Astrocyte of the spinal cord (primary cell): Measurements from ENCODE around the gene SPINDOC.

Experiments
- DNase-seq: peaks from one replicate; pipeline ENCODE4 v3.0.0; 2011; ENCODE audit warnings: low read depth, low spot score
- H3K4me3 ChIP-seq: 2 replicates; pipeline ENCODE4 v1.5.1; 2011; ENCODE audit warnings: low read depth, mild to moderate bottlenecking, low read length, moderate library complexity
- CTCF ChIP-seq: IDR thresholded peaks from 2 replicates; pipeline ENCODE4 v1.5.1; 2012; ENCODE audit warnings: low read depth, mild to moderate bottlenecking, low read length, inconsistent platforms
- in situ Hi-C: cut with HindIII; loops from 2 replicates; pipeline ENCODE4 v1.10.0; 2017; ENCODE audit warnings: low sequenced_read_pairs

Gene SPINDOC

GRCh38 chr11:63831326-63831725, 18.1 kb downstream of the SPINDOC start:
- no peak overlapping the region for H3K4me3 ChIP-seq
- DNase-seq = no peak
- in situ Hi-C loops = loop anchor here (10.0 kb wide), 1 partner anchor 63 kb away; no protein-coding TSS in a partner anchor
- TF ChIP-seq CTCF = no peak

- no peak for TF ChIP-seq CTCF
- no peak for DNase-seq
- in situ Hi-C loops = loop anchor here (10.0 kb wide), 1 partner anchor 62 kb away; no protein-coding TSS in a partner anchor
- no peak overlapping the region for H3K4me3 ChIP-seq
Observed at GRCh38 chr11:63832336-63832735, 19.1 kb downstream of the SPINDOC start.

GRCh38 chr11:63833048-63833447, 19.8 kb downstream of the SPINDOC start:
- DNase-seq = no peak
- TF ChIP-seq CTCF = no peak
- no peak overlapping the region for H3K4me3 ChIP-seq
- in situ Hi-C loops = loop anchor here (10.0 kb wide), 1 partner anchor 62 kb away; no protein-coding TSS in a partner anchor

GRCh38 chr11:63834535-63835157, 21.4 kb downstream of the SPINDOC start:
- in situ Hi-C loops = loop anchor here (10.0 kb wide), 1 partner anchor 60 kb away; no protein-coding TSS in a partner anchor
- DNase-seq = no peak
- no peak for TF ChIP-seq CTCF
- H3K4me3 ChIP-seq = no peak overlapping the region

GRCh38 chr11:63835158-63835545, 21.9 kb downstream of the SPINDOC start:
- DNase-seq = no peak
- no peak overlapping the region for H3K4me3 ChIP-seq
- in situ Hi-C loops = loop anchor here (10.0 kb wide), 1 partner anchor 60 kb away; no protein-coding TSS in a partner anchor
- TF ChIP-seq CTCF = no peak

- peak; percentile 88 for TF ChIP-seq CTCF
Observed at GRCh38 chr11:63837027-63837688, 23.9 kb downstream of the SPINDOC start.

More at GRCh38 chr11:63837027-63837688, 23.9 kb downstream of the SPINDOC start:
- peak; percentile 64 for DNase-seq
- no peak overlapping the region for H3K4me3 ChIP-seq
- in situ Hi-C loops = loop anchor here (10.0 kb wide), 1 partner anchor 58 kb away; no protein-coding TSS in a partner anchor
